Hepatocyte (in vitro differentiated cells): ENCODE results near the gene GOLT1A. TPM values are rescaled to one million over a fixed set of nuclear protein-coding genes. Genes with fewer than 3 reads are reported as not detected.

Source experiments
- DNase-seq: peaks from one replicate; pipeline ENCODE4 v3.0.0-alpha.2; 2016; ENCODE audit warnings: low spot score
- H2AFZ ChIP-seq: fragments of 200-600 bp; sonication (generic); 2 replicates; pipeline ENCODE4 v1.6.0; 2016; ENCODE audit warnings: antibody characterized with exemption, mild to moderate bottlenecking
- H3K27ac ChIP-seq: fragments of 200-600 bp; sonication (generic); 2 replicates; pipeline ENCODE4 v1.5.1; 2016; ENCODE audit warnings: mild to moderate bottlenecking
- H3K27me3 ChIP-seq: fragments of 200-600 bp; sonication (generic); 2 replicates; pipeline ENCODE4 v1.6.1; 2016
- H3K36me3 ChIP-seq: fragments of 200-600 bp; sonication (generic); replicated peaks from 2 replicates; pipeline ENCODE4 v1.5.1; 2016; ENCODE audit warnings: low read depth; ENCODE audit not compliant: insufficient read depth
- H3K4me1 ChIP-seq: fragments of 200-600 bp; sonication (generic); 2 replicates; pipeline ENCODE4 v1.5.1; 2016; ENCODE audit warnings: mild to moderate bottlenecking, moderate library complexity; ENCODE audit not compliant: insufficient read depth
- H3K4me2 ChIP-seq: fragments of 200-600 bp; sonication (generic); 2 replicates; pipeline ENCODE4 v1.6.0; 2016
- H3K4me3 ChIP-seq: fragments of 200-600 bp; sonication (generic); 2 replicates; pipeline ENCODE4 v1.5.1; 2016; ENCODE audit warnings: mild to moderate bottlenecking
- H3K79me2 ChIP-seq: fragments of 200-600 bp; sonication (generic); 2 replicates; pipeline ENCODE4 v1.6.0; 2017; ENCODE audit warnings: mild to moderate bottlenecking
- H3K9me2 ChIP-seq: fragments of 200-600 bp; sonication (generic); replicated peaks from 2 replicates; pipeline ENCODE4 v1.6.0; 2017; ENCODE audit warnings: mild to moderate bottlenecking; ENCODE audit not compliant: insufficient read depth
- H3K9me3 ChIP-seq: fragments of 200-600 bp; sonication (generic); 2 replicates; pipeline ENCODE4 v1.5.1; 2016; ENCODE audit warnings: low read depth, mild to moderate bottlenecking
- H4K20me1 ChIP-seq: fragments of 200-600 bp; sonication (generic); 2 replicates; pipeline ENCODE4 v1.6.0; 2016; ENCODE audit warnings: mild to moderate bottlenecking; ENCODE audit not compliant: insufficient read depth, poor library complexity, severe bottlenecking
- EZH2 ChIP-seq: fragments of 200-600 bp; sonication (generic); IDR thresholded peaks from 2 replicates; pipeline ENCODE4 v1.6.1; 2016; ENCODE audit warnings: antibody characterized with exemption, mild to moderate bottlenecking, borderline replicate concordance
- EZH2phosphoT487 ChIP-seq: fragments of 200-600 bp; sonication (generic); IDR thresholded peaks from one replicate; pipeline ENCODE4 v1.6.1; 2018; ENCODE audit warnings: antibody characterized with exemption, mild to moderate bottlenecking, low read depth, moderate library complexity; ENCODE audit not compliant: unreplicated experiment, severe bottlenecking
- WGBS: methylation state at CpG from one replicate; pipeline ENCODE4 v1.1.6; 2016; ENCODE audit warnings: low lambda C conversion rate; ENCODE audit errors: missing lambda C conversion rate; 5-methylcytosine and 5-hydroxymethylcytosine counted together
- polyA plus RNA-seq: library from polyadenylated mRNA; unstranded; fragments of >200 nt; fragmentation: Nextera tagmentation; extraction: Ambion mirVana; gene quantifications from 2 replicates; pipeline ENCODE4 v1.2.1, GENCODE V29; 2016
- total RNA-seq: library from RNA; depleted of rRNA; stranded (reverse); fragments of >200 nt; gene quantifications from 2 replicates; pipeline ENCODE4 v1.2.3, GENCODE V29; 2014
- TF ChIP-seq, protein P1 (sequence below): fragments of 200-600 bp; sonication (generic); IDR thresholded peaks from 2 replicates; pipeline ENCODE4 v1.5.1; 2016; ENCODE audit warnings: antibody characterized with exemption, mild to moderate bottlenecking; ENCODE audit not compliant: poor library complexity

GOLT1A gene
- total and polyA plus RNA-seq, 2 experiments from 2014 or later: 13.6 to 36.0 TPM

GRCh38 chr1:204191456-204191855, 22.3 kb downstream of the GOLT1A start:
- Histone ChIP-seq H3K9me2 (no peaks in the 10 kb centered on the region), H2AFZ (no peak overlapping the region), H4K20me1 (no peaks in the 10 kb centered on the region), H3K4me2 (no peak overlapping the region), H3K4me3 (no peak overlapping the region), H3K9me3 (no peaks in the 10 kb centered on the region), H3K36me3 (no peaks in the 10 kb centered on the region), H3K4me1 (peaks cover 14% of the 10 kb centered on the region), H3K79me2 (no peaks in the 10 kb centered on the region), H3K27ac (peak overlapping the region; percentile 91), H3K27me3 (peaks cover 13% of the 10 kb centered on the region)
- 93% methylated on average over 7 of the region's 7 CpGs for WGBS
- no peak for DNase-seq
- no peak for TF ChIP-seq EZH2
- TF ChIP-seq, protein P1, sequence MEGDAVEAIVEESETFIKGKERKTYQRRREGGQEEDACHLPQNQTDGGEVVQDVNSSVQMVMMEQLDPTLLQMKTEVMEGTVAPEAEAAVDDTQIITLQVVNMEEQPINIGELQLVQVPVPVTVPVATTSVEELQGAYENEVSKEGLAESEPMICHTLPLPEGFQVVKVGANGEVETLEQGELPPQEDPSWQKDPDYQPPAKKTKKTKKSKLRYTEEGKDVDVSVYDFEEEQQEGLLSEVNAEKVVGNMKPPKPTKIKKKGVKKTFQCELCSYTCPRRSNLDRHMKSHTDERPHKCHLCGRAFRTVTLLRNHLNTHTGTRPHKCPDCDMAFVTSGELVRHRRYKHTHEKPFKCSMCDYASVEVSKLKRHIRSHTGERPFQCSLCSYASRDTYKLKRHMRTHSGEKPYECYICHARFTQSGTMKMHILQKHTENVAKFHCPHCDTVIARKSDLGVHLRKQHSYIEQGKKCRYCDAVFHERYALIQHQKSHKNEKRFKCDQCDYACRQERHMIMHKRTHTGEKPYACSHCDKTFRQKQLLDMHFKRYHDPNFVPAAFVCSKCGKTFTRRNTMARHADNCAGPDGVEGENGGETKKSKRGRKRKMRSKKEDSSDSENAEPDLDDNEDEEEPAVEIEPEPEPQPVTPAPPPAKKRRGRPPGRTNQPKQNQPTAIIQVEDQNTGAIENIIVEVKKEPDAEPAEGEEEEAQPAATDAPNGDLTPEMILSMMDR: no peak
- no peak for TF ChIP-seq EZH2phosphoT487

DNA sequence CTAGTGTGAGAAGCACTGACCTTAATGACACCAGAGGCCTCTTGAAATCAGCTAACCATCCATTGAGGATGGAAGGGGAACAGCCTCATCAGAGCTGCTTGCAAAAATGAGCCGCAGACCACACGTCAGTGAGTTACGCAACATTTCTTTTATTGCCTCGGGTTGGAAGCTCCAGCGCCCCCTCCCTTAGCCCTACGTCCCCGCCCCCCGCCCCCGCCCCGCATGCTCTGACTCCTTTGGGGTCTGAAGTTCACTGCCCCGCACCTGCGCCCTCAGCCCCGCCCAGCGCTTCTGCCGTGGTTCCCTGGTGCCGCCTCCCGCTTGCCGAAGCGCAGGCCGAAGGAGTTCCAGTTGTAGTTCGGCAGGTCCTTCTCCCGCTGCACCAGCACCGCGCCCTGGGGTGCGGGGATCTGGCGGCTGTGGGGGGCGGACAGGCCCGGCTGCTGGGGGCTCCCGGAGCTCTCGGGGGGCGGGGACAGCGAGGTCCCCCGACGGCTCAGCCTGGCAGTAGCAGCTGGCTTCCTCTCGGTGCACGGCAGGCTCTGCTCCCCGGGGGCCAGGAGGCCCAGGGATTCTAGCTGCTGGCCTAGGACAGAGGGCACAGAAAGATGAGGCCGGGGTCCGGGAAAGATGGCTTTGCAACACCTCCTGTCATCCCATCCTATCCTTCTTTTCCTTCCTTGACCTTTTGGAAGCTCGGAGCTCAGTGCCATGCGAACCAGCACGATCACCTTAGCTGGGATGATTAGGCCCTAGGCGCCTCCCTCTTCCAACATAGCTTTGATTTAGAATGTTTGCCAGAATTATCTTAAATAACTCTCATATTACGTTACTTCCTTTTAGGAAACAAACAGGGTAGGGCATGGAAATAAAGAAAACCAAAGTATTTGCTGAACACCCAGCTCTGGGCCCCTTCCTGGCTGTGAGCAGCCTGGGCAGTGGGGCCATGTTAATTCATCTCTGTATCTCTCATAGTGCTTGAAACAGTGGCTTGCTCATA, 23.3 kb downstream of the GOLT1A start:
- Histone ChIP-seq H3K27me3 (peaks cover 13% of the 10 kb centered on the region), H3K4me1 (peaks cover 14% of the 10 kb centered on the region)

DNA sequence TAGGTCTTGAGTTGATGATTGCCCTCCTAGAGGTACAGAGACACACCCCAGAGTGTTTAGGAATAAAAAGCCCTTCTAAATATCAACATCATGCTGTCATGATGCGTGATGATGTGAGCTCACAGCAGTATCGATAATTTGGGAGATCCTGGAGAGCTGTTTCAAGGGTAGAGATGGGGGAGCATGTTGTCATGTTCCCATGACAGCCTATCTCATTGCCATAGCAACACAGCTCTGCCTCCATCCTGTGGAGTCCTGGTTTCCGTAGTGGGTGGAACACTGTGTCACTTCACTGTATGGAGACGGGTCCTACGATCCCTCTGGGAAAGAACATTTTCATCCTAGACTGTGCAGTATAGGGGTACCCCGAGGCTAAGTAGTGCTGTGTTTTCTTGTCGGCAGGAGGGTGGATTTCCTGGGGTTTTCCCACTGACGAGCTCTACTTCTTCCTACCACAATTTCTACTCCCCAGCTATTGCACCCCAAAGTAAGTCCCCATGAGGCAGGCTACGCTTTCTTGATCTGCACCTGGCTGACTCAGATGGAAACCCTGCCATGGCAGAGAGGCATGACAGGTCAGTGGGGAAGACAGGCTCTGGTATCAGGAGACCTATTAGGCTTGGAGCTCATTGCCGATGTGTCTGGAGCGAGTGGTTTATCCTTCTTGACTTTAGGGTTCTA, 24.7 kb downstream of the GOLT1A start:
- no peaks in the 10 kb centered on the region for H3K79me2 ChIP-seq
- DNase-seq: no peak
- H3K4me2 ChIP-seq: no peak overlapping the region
- no peaks in the 10 kb centered on the region for H3K9me3 ChIP-seq
- H2AFZ ChIP-seq: no peak overlapping the region
- H3K27me3 ChIP-seq: peaks cover 13% of the 10 kb centered on the region
- H3K27ac ChIP-seq: no peak overlapping the region
- WGBS: 88% methylated on average over 11 of the region's 11 CpGs
- peaks cover 14% of the 10 kb centered on the region for H3K4me1 ChIP-seq
- H3K4me3 ChIP-seq: no peak overlapping the region
- H3K36me3 ChIP-seq: no peaks in the 10 kb centered on the region
- no peaks in the 10 kb centered on the region for H3K9me2 ChIP-seq
- H4K20me1 ChIP-seq: no peaks in the 10 kb centered on the region
- TF ChIP-seq EZH2 (no peak), EZH2phosphoT487 (no peak)
- TF ChIP-seq, protein P1: no peak

More for the DNA sequence above, 23.3 kb downstream of the GOLT1A start:
- Histone ChIP-seq H3K9me3 (no peaks in the 10 kb centered on the region), H2AFZ (peak overlapping the region; percentile 57), H3K36me3 (no peaks in the 10 kb centered on the region), H3K4me2 (peak overlapping the region; percentile 84), H3K79me2 (no peaks in the 10 kb centered on the region), H3K4me3 (no peak overlapping the region), H4K20me1 (no peaks in the 10 kb centered on the region), H3K9me2 (no peaks in the 10 kb centered on the region), H3K27ac (peak overlapping the region; percentile 91)
- DNase-seq: peak; percentile 88
- TF ChIP-seq EZH2: no peak
- no peak for TF ChIP-seq EZH2phosphoT487
- TF ChIP-seq, protein P1: no peak
- 17% methylated on average over 32 of the region's 44 CpGs for WGBS
